Nephron (organoid): ENCODE results near the gene UBN1.

Experiments
- H3K27ac Mint-ChIP-seq, 3 experiments: 2 replicates each; pipeline ENCODE4 v1.8.0; 2020; ENCODE audit warnings: mixed read lengths in 3 of 3, mild to moderate bottlenecking in 2 of 3, moderate library complexity in 1 of 3
- H3K27me3 Mint-ChIP-seq: 2 replicates; pipeline ENCODE4 v1.8.0; 2021; ENCODE audit warnings: low read depth, mild to moderate bottlenecking, moderate library complexity, mixed read lengths
- H3K36me3 Mint-ChIP-seq: 2 replicates; pipeline ENCODE4 v1.8.0; 2020; ENCODE audit warnings: low read depth, mixed read lengths
- H3K4me1 Mint-ChIP-seq: 2 replicates; pipeline ENCODE4 v1.8.0; 2020; ENCODE audit warnings: mixed read lengths
- H3K4me3 Mint-ChIP-seq, 3 experiments: 2 replicates each; pipeline ENCODE4 v1.8.0; 2020; ENCODE audit warnings: mild to moderate bottlenecking in 3 of 3, mixed read lengths in 3 of 3, moderate library complexity in 2 of 3
- H3K9me3 Mint-ChIP-seq: 2 replicates; pipeline ENCODE4 v1.8.0; 2020; ENCODE audit warnings: mixed read lengths
- CTCF ChIP-seq, 3 experiments: fragments of 200-600 bp; sonication (generic); IDR thresholded peaks; one replicate each; pipeline ENCODE4 v1.5.0; 2021; ENCODE audit warnings: antibody characterized with exemption in 3 of 3; ENCODE audit not compliant: unreplicated experiment in 3 of 3

UBN1 gene

GRCh38 chr16:4911970-4912386 is 64.7 kb downstream of the UBN1 start:
- H3K27ac Mint-ChIP-seq: no peak overlapping the region
- no peaks in the 10 kb centered on the region for H3K9me3 Mint-ChIP-seq
- H3K4me1 Mint-ChIP-seq: no peaks in the 10 kb centered on the region
- no peaks in the 10 kb centered on the region for H3K36me3 Mint-ChIP-seq
- no peak overlapping the region for H3K4me3 Mint-ChIP-seq
- H3K27me3 Mint-ChIP-seq: peaks cover 4% of the 10 kb centered on the region
- TF ChIP-seq CTCF (IDR thresholded peaks at IDR 0.05; ENCODE audit: unreplicated experiment in 3 of 3): no peak

GRCh38 chr16:4913130-4913773 is 66.0 kb downstream of the UBN1 start:
- no peak for TF ChIP-seq CTCF (IDR thresholded peaks at IDR 0.05; ENCODE audit: unreplicated experiment in 3 of 3)
- Mint-ChIP-seq H3K27ac (no peak overlapping the region), H3K4me3 (no peak overlapping the region), H3K27me3 (peaks cover 4% of the 10 kb centered on the region), H3K36me3 (no peaks in the 10 kb centered on the region), H3K9me3 (no peaks in the 10 kb centered on the region), H3K4me1 (no peaks in the 10 kb centered on the region)

- peaks cover 4% of the 10 kb centered on the region for H3K27me3 Mint-ChIP-seq
- no peaks in the 10 kb centered on the region for H3K4me1 Mint-ChIP-seq
- H3K4me3 Mint-ChIP-seq: no peak overlapping the region
- no peak for TF ChIP-seq CTCF (IDR thresholded peaks at IDR 0.05; ENCODE audit: unreplicated experiment in 3 of 3)
- H3K9me3 Mint-ChIP-seq: no peaks in the 10 kb centered on the region
- no peaks in the 10 kb centered on the region for H3K36me3 Mint-ChIP-seq
- no peak overlapping the region for H3K27ac Mint-ChIP-seq
Observed at GRCh38 chr16:4913774-4914525, 66.7 kb downstream of the UBN1 start.

- TF ChIP-seq CTCF (IDR thresholded peaks at IDR 0.05; ENCODE audit: unreplicated experiment in 3 of 3): no peak
- H3K4me1 Mint-ChIP-seq: no peaks in the 10 kb centered on the region
- no peak overlapping the region for H3K4me3 Mint-ChIP-seq
- no peak overlapping the region for H3K27ac Mint-ChIP-seq
- H3K27me3 Mint-ChIP-seq: peaks cover 4% of the 10 kb centered on the region
- H3K36me3 Mint-ChIP-seq: no peaks in the 10 kb centered on the region
- H3K9me3 Mint-ChIP-seq: no peaks in the 10 kb centered on the region
Observed at GRCh38 chr16:4914528-4915225, 67.4 kb downstream of the UBN1 start.

DNA sequence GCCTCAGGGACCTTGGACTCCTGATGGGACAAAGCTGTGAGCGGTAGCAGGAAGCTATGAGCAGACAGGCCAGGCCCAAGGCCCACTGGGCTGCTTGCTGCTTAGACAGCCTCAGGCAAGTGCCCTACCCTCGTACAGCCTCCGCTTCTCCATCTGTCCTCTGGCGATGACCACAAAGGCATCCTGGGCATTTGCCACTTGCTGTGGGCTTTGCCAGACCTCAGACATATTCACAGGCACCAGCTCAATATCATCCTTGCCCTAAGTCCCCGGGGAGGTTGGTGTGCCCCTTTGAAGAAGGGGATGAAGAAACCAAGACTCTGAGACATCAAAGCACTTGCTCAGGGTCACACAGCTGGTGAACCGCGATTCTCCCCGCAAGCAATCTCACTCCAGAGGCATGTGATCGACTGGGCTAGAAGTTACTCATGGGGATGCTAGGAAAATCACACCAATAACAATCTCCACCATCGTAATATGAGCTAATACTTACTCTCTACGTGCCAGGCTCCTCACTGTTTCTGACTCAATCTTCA is 68.0 kb downstream of the UBN1 start:
- no peak for TF ChIP-seq CTCF (IDR thresholded peaks at IDR 0.05; ENCODE audit: unreplicated experiment in 3 of 3)
- no peak overlapping the region for H3K4me3 Mint-ChIP-seq

More for the DNA sequence above, 68.0 kb downstream of the UBN1 start:
- Mint-ChIP-seq H3K27ac (no peak overlapping the region), H3K36me3 (no peaks in the 10 kb centered on the region), H3K27me3 (peaks cover 4% of the 10 kb centered on the region), H3K4me1 (no peaks in the 10 kb centered on the region), H3K9me3 (no peaks in the 10 kb centered on the region)
